Epithelial cell of esophagus (primary cell): ENCODE measurements around the gene DSTN.
A peak's percentile ranks its signal among the peaks of the same experiment; 100 is the strongest.

ENCODE experiments used
- DNase-seq: peaks from one replicate; pipeline ENCODE4 v3.0.0; 2010; ENCODE audit warnings: low read depth
- H3K4me3 ChIP-seq: 2 replicates; pipeline ENCODE4 v1.5.1; 2011; ENCODE audit warnings: mild to moderate bottlenecking, low read length, control low read depth
- CTCF ChIP-seq: IDR thresholded peaks from 2 replicates; pipeline ENCODE4 v1.5.1; 2011; ENCODE audit warnings: low read depth, mild to moderate bottlenecking, low read length, control low read depth, inconsistent platforms; ENCODE audit not compliant: insufficient read depth; ENCODE audit errors: missing control alignments

Gene DSTN

GRCh38 chr20:17543531-17544131, 26.2 kb upstream of the DSTN start:
- no peak for DNase-seq
- TF ChIP-seq CTCF = no peak
- no peak overlapping the region for H3K4me3 ChIP-seq

- DNase-seq = no peak
- TF ChIP-seq CTCF = no peak
- no peak overlapping the region for H3K4me3 ChIP-seq
These were observed 24.7 kb upstream of the DSTN start for GRCh38 chr20:17545127-17545526.

- peak; percentile 60 for DNase-seq
- TF ChIP-seq CTCF = no peak
- no peak overlapping the region for H3K4me3 ChIP-seq
These were observed 20.7 kb upstream of the DSTN start for GRCh38 chr20:17549131-17549530.

GRCh38 chr20:17555106-17555505, 14.8 kb upstream of the DSTN start:
- no peak for TF ChIP-seq CTCF
- H3K4me3 ChIP-seq = no peak overlapping the region
- no peak for DNase-seq

GRCh38 chr20:17556837-17557674, 12.8 kb upstream of the DSTN start:
- TF ChIP-seq CTCF = no peak
- peak overlapping the region; percentile 24 for H3K4me3 ChIP-seq
- peak; percentile 65 for DNase-seq

GRCh38 chr20:17557675-17558006, 12.2 kb upstream of the DSTN start:
- peak overlapping the region; percentile 37 for H3K4me3 ChIP-seq
- DNase-seq = peak; percentile 95
- no peak for TF ChIP-seq CTCF
